ENCODE measurements around the gene MAPRE2. TPM values are rescaled to one million over a fixed set of nuclear protein-coding genes. Genes with fewer than 3 reads are reported as not detected.

Gene MAPRE2
- total RNA-seq (10 to 100 TPM; 44.7 to 84.4 (median 63.5) TPM), polyA plus RNA-seq (10 to 100 TPM; 82.6 to 84.3 TPM), total RNA-seq (144 reads per million, percentile 90 among the genes with 10 or more reads in this experiment)

GRCh38 chr18:35040988-35041814, at the start of gene MAPRE2:
TSS of gene MAPRE2 (plus strand) at chr18:35041413. CDS start at chr18:35041540, 127 bp downstream.
- ATAC-seq (peak; percentile 91), DNase-seq (peak; percentile 97 to 100 (median 99))
- Mint-ChIP-seq H3K9me3 (peaks cover 0 to 8% (median 0%) of the 10 kb centered on the region in 11 donors), H3K27ac (peak within 1 kb of the TSS; percentile 94 to 100 (median 98)), H3K27me3 (peaks cover 0 to 3% (median 0%) of the 10 kb centered on the region in 5 donors), H3K36me3 (peaks cover 0 to 7% (median 0%) of the 10 kb centered on the region in 5 donors), H3K4me3 (peak within 1 kb of the TSS; percentile 86 to 98 (median 97)), H3K4me1 (peaks cover 31 to 73% (median 48%) of the 10 kb centered on the region in 7 donors)
- no peaks in the 10 kb centered on the region for H3K9me3 ChIP-seq (ENCODE audit: control insufficient read depth in 2 of 3, low read length in 3 of 3)
- ChIA-PET CTCF (interaction anchor here (0.7 to 5.4 kb wide), 3 partner anchors 13 to 189 kb away, joined by 3 to 89 read pairs (median 3); no protein-coding TSS in a partner anchor), POLR2A (interaction anchor here (0.6 to 5.7 kb wide), 12 partner anchors 8 to 456 kb away, joined by 3 to 169 read pairs (median 4); partner anchors contain the start of genes INO80C, ZNF24 and ZNF397)
- H3K27me3 ChIP-seq (ENCODE audit: control insufficient read depth in 2 of 2, insufficient read depth in 2 of 2, low read length in 2 of 2), result no peaks in the 10 kb centered on the region
- intact Hi-C loops (cut with micrococcal nuclease), result loop anchor here (1.0 to 10.0 kb wide), 20 partner anchors 8 to 1784 kb away; partner anchors contain the start of genes RPRD1A (in 2 of the 2), ZNF24 (in 2 of the 2), ZSCAN30 (in 2 of the 2) and ELP2 (in 1 of the 2)
- peaks cover 29 to 41% of the 10 kb centered on the region in 2 donors for H3K4me1 ChIP-seq (ENCODE audit: control insufficient read depth in 2 of 2, insufficient read depth in 2 of 2, low read length in 2 of 2)
- peaks cover 0 to 5% (median 0%) of the 10 kb centered on the region in 3 experiments for H3K36me3 ChIP-seq (ENCODE audit: control insufficient read depth in 2 of 3, insufficient read depth in 3 of 3, low read length in 3 of 3)
- H3K4me3 ChIP-seq (ENCODE audit: low read length), result peak within 1 kb of the TSS; percentile 80
- peak within 1 kb of the TSS; percentile 95 for H3K27ac ChIP-seq (ENCODE audit: low read depth, low read length)

- ATAC-seq (no peak), DNase-seq (no peak)
- Histone ChIP-seq H3K27ac (ENCODE audit: low read depth, low read length) (no peak overlapping the region), H3K4me1 (ENCODE audit: control insufficient read depth in 2 of 2, insufficient read depth in 2 of 2, low read length in 2 of 2) (no peaks in the 10 kb centered on the region), H3K4me3 (ENCODE audit: low read length) (no peak overlapping the region), H3K36me3 (ENCODE audit: control insufficient read depth in 2 of 3, insufficient read depth in 3 of 3, low read length in 3 of 3) (no peaks in the 10 kb centered on the region), H3K9me3 (ENCODE audit: control insufficient read depth in 2 of 3, low read length in 3 of 3) (no peaks in the 10 kb centered on the region), H3K27me3 (ENCODE audit: control insufficient read depth in 2 of 2, insufficient read depth in 2 of 2, low read length in 2 of 2) (no peaks in the 10 kb centered on the region)
- ChIA-PET POLR2A (no interaction called here), CTCF (no interaction called here)
- peaks cover 0 to 9% (median 0%) of the 10 kb centered on the region in 7 donors for H3K4me1 Mint-ChIP-seq
- H3K36me3 Mint-ChIP-seq, result peaks cover 0 to 4% (median 0%) of the 10 kb centered on the region in 5 donors
- no peaks in the 10 kb centered on the region for H3K9me3 Mint-ChIP-seq
- peaks cover 0 to 4% (median 0%) of the 10 kb centered on the region in 5 donors for H3K27me3 Mint-ChIP-seq
- H3K27ac Mint-ChIP-seq, result no peak overlapping the region
- intact Hi-C loops (cut with micrococcal nuclease), result no loop called here
- no peak overlapping the region for H3K4me3 Mint-ChIP-seq
Observed at GRCh38 chr18:34991561-34991960, 49.7 kb upstream of the MAPRE2 start.

- ATAC-seq (no peak), DNase-seq (no peak)
- ChIA-PET POLR2A (no interaction called here), CTCF (interaction anchor here (0.6 kb wide), 1 partner anchor 9 kb away, joined by 5 read pairs; no protein-coding TSS in a partner anchor)
- no peaks in the 10 kb centered on the region for H3K36me3 ChIP-seq (ENCODE audit: control insufficient read depth in 2 of 3, insufficient read depth in 3 of 3, low read length in 3 of 3)
- no peaks in the 10 kb centered on the region for H3K27me3 ChIP-seq (ENCODE audit: control insufficient read depth in 2 of 2, insufficient read depth in 2 of 2, low read length in 2 of 2)
- Mint-ChIP-seq H3K4me1 (peaks cover 0 to 9% (median 0%) of the 10 kb centered on the region in 7 donors), H3K27ac (no peak overlapping the region), H3K27me3 (peaks cover 0 to 4% (median 0%) of the 10 kb centered on the region in 5 donors), H3K9me3 (no peaks in the 10 kb centered on the region), H3K4me3 (no peak overlapping the region), H3K36me3 (peaks cover 0 to 4% (median 0%) of the 10 kb centered on the region in 5 donors)
- H3K9me3 ChIP-seq (ENCODE audit: control insufficient read depth in 2 of 3, low read length in 3 of 3), result no peaks in the 10 kb centered on the region
- H3K27ac ChIP-seq (ENCODE audit: low read depth, low read length), result no peak overlapping the region
- intact Hi-C loops (cut with micrococcal nuclease), result no loop called here
- no peak overlapping the region for H3K4me3 ChIP-seq (ENCODE audit: low read length)
- no peaks in the 10 kb centered on the region for H3K4me1 ChIP-seq (ENCODE audit: control insufficient read depth in 2 of 2, insufficient read depth in 2 of 2, low read length in 2 of 2)
Observed at GRCh38 chr18:34993289-34993688, 47.9 kb upstream of the MAPRE2 start.

GRCh38 chr18:34995746-34996145, 45.5 kb upstream of the MAPRE2 start:
- CTCF ChIA-PET, result no interaction called here
- Mint-ChIP-seq H3K4me3 (no peak overlapping the region), H3K9me3 (no peaks in the 10 kb centered on the region), H3K27ac (no peak overlapping the region), H3K36me3 (peaks cover 0 to 4% (median 0%) of the 10 kb centered on the region in 5 donors), H3K27me3 (peaks cover 0 to 4% (median 0%) of the 10 kb centered on the region in 5 donors), H3K4me1 (peaks cover 0 to 4% (median 0%) of the 10 kb centered on the region in 7 donors)
- DNase-seq (no peak), ATAC-seq (no peak)
- Histone ChIP-seq H3K27ac (ENCODE audit: low read depth, low read length) (no peak overlapping the region), H3K4me1 (ENCODE audit: control insufficient read depth in 2 of 2, insufficient read depth in 2 of 2, low read length in 2 of 2) (no peaks in the 10 kb centered on the region), H3K9me3 (ENCODE audit: control insufficient read depth in 2 of 3, low read length in 3 of 3) (no peaks in the 10 kb centered on the region), H3K27me3 (ENCODE audit: control insufficient read depth in 2 of 2, insufficient read depth in 2 of 2, low read length in 2 of 2) (no peaks in the 10 kb centered on the region), H3K36me3 (ENCODE audit: control insufficient read depth in 2 of 3, insufficient read depth in 3 of 3, low read length in 3 of 3) (no peaks in the 10 kb centered on the region), H3K4me3 (ENCODE audit: low read length) (no peak overlapping the region)
- intact Hi-C loops (cut with micrococcal nuclease), result no loop called here
- POLR2A ChIA-PET, result no interaction called here

GRCh38 chr18:34998661-34999060, 42.6 kb upstream of the MAPRE2 start:
- H3K27me3 Mint-ChIP-seq, result no peaks in the 10 kb centered on the region
- no peaks in the 10 kb centered on the region for H3K9me3 Mint-ChIP-seq
- no peak overlapping the region for H3K27ac ChIP-seq (ENCODE audit: low read depth, low read length)
- POLR2A ChIA-PET, result no interaction called here
- DNase-seq (no peak), ATAC-seq (no peak)
- no peaks in the 10 kb centered on the region for H3K9me3 ChIP-seq (ENCODE audit: control insufficient read depth in 2 of 3, low read length in 3 of 3)
- H3K4me1 ChIP-seq (ENCODE audit: control insufficient read depth in 2 of 2, insufficient read depth in 2 of 2, low read length in 2 of 2), result no peaks in the 10 kb centered on the region
- no peak overlapping the region for H3K4me3 ChIP-seq (ENCODE audit: low read length)
- H3K27me3 ChIP-seq (ENCODE audit: control insufficient read depth in 2 of 2, insufficient read depth in 2 of 2, low read length in 2 of 2), result no peaks in the 10 kb centered on the region
- peaks cover 0 to 1% (median 0%) of the 10 kb centered on the region in 7 donors for H3K4me1 Mint-ChIP-seq
- CTCF ChIA-PET, result no interaction called here
- H3K27ac Mint-ChIP-seq, result no peak overlapping the region
- peaks cover 0 to 4% (median 0%) of the 10 kb centered on the region in 5 donors for H3K36me3 Mint-ChIP-seq
- no peaks in the 10 kb centered on the region for H3K36me3 ChIP-seq (ENCODE audit: control insufficient read depth in 2 of 3, insufficient read depth in 3 of 3, low read length in 3 of 3)
- no peak overlapping the region for H3K4me3 Mint-ChIP-seq
- intact Hi-C loops (cut with micrococcal nuclease), result no loop called here

GRCh38 chr18:34999756-35000289, 41.4 kb upstream of the MAPRE2 start:
- Mint-ChIP-seq H3K4me3 (no peak overlapping the region), H3K27ac (peak overlapping the region in 1 of 9 donors; percentile 36), H3K4me1 (no peaks in the 10 kb centered on the region), H3K36me3 (peaks cover 0 to 4% (median 0%) of the 10 kb centered on the region in 5 donors), H3K9me3 (no peaks in the 10 kb centered on the region), H3K27me3 (no peaks in the 10 kb centered on the region)
- ChIA-PET POLR2A (no interaction called here), CTCF (interaction anchor here (0.5 to 1.6 kb wide), 2 partner anchors 11 to 404 kb away, joined by 3 to 4 read pairs; no protein-coding TSS in a partner anchor)
- H3K4me3 ChIP-seq (ENCODE audit: low read length), result no peak overlapping the region
- no peaks in the 10 kb centered on the region for H3K36me3 ChIP-seq (ENCODE audit: control insufficient read depth in 2 of 3, insufficient read depth in 3 of 3, low read length in 3 of 3)
- no peaks in the 10 kb centered on the region for H3K4me1 ChIP-seq (ENCODE audit: control insufficient read depth in 2 of 2, insufficient read depth in 2 of 2, low read length in 2 of 2)
- intact Hi-C loops (cut with micrococcal nuclease), result loop anchor here in 1 of 2 donors (10.0 kb wide), 1 partner anchor 355 kb away; no protein-coding TSS in a partner anchor
- no peaks in the 10 kb centered on the region for H3K9me3 ChIP-seq (ENCODE audit: control insufficient read depth in 2 of 3, low read length in 3 of 3)
- H3K27me3 ChIP-seq (ENCODE audit: control insufficient read depth in 2 of 2, insufficient read depth in 2 of 2, low read length in 2 of 2), result no peaks in the 10 kb centered on the region
- H3K27ac ChIP-seq (ENCODE audit: low read depth, low read length), result no peak overlapping the region
- ATAC-seq (no peak), DNase-seq (no peak)
